ENCODE data around the gene NFKBIE.

The NFKBIE gene

GRCh38 chr6:44302856-44303255 is 37.5 kb upstream of the NFKBIE start:
- no peak for TF ChIP-seq CTCF (IDR thresholded peaks at IDR 0.05; ENCODE audit: insufficient read depth, low read depth, low read length, missing control alignments)
- no peak overlapping the region for H3K4me3 ChIP-seq (ENCODE audit: low read length)
- no peak for DNase-seq (ENCODE audit: low read depth)

- no peak overlapping the region for H3K4me3 ChIP-seq (ENCODE audit: low read length)
- TF ChIP-seq CTCF (IDR thresholded peaks at IDR 0.05; ENCODE audit: insufficient read depth, low read depth, low read length, missing control alignments): no peak
- peak; percentile 31 for DNase-seq (ENCODE audit: low read depth)
These were observed 36.6 kb upstream of the NFKBIE start for GRCh38 chr6:44301782-44302564.

GRCh38 chr6:44301106-44301505 is 35.8 kb upstream of the NFKBIE start:
- TF ChIP-seq CTCF (IDR thresholded peaks at IDR 0.05; ENCODE audit: insufficient read depth, low read depth, low read length, missing control alignments): no peak
- DNase-seq (ENCODE audit: low read depth): no peak
- no peak overlapping the region for H3K4me3 ChIP-seq (ENCODE audit: low read length)

- H3K4me3 ChIP-seq (ENCODE audit: low read length): no peak overlapping the region
- no peak for DNase-seq (ENCODE audit: low read depth)
- TF ChIP-seq CTCF (IDR thresholded peaks at IDR 0.05; ENCODE audit: insufficient read depth, low read depth, low read length, missing control alignments): no peak
These were observed 35.0 kb upstream of the NFKBIE start for GRCh38 chr6:44300292-44300823.

- no peak overlapping the region for H3K4me3 ChIP-seq (ENCODE audit: low read length)
- DNase-seq (ENCODE audit: low read depth): no peak
- TF ChIP-seq CTCF (IDR thresholded peaks at IDR 0.05; ENCODE audit: insufficient read depth, low read depth, low read length, missing control alignments): no peak
These were observed 33.5 kb upstream of the NFKBIE start for GRCh38 chr6:44298864-44299263.

- no peak overlapping the region for H3K4me3 ChIP-seq (ENCODE audit: low read length)
- DNase-seq (ENCODE audit: low read depth): no peak
- TF ChIP-seq CTCF (IDR thresholded peaks at IDR 0.05; ENCODE audit: insufficient read depth, low read depth, low read length, missing control alignments): no peak
These were observed 32.9 kb upstream of the NFKBIE start for GRCh38 chr6:44298055-44298803.
